ENCODE results near the gene RSF1.

DNA sequence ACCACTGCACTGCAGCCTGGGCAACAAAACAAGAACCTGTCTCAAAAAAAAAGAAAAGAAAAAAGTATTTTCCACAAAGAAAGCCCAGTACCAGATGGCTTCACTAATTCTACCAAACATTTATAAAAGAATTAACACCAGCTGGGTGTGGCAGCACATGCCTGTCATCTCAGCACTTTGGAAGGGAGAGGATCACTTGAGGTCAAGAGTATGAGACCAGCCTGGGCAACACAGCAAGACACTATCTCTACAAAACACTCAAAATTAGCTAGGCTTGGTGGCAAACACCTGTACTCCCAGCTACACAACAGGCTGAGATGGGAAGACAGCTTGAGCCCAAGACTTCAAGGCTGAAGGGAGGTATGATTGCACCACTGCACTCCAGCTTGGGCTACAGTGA lies 20.1 kb downstream of the RSF1 start:
- TF ChIP-seq, protein P1, sequence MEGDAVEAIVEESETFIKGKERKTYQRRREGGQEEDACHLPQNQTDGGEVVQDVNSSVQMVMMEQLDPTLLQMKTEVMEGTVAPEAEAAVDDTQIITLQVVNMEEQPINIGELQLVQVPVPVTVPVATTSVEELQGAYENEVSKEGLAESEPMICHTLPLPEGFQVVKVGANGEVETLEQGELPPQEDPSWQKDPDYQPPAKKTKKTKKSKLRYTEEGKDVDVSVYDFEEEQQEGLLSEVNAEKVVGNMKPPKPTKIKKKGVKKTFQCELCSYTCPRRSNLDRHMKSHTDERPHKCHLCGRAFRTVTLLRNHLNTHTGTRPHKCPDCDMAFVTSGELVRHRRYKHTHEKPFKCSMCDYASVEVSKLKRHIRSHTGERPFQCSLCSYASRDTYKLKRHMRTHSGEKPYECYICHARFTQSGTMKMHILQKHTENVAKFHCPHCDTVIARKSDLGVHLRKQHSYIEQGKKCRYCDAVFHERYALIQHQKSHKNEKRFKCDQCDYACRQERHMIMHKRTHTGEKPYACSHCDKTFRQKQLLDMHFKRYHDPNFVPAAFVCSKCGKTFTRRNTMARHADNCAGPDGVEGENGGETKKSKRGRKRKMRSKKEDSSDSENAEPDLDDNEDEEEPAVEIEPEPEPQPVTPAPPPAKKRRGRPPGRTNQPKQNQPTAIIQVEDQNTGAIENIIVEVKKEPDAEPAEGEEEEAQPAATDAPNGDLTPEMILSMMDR (conservative IDR thresholded peaks at IDR 0.05; ENCODE audit: low read depth in 2 of 2) = no peak
- no peak for TF ChIP-seq NANOG (IDR thresholded peaks at IDR 0.05; ENCODE audit: borderline replicate concordance)
- TF ChIP-seq POLR2AphosphoS5 (IDR thresholded peaks at IDR 0.05; ENCODE audit: low read depth) = no peak

All from GM23338 (cell line).